HCT116 (cell line): ENCODE results near the gene CHTOP. TPM values are rescaled to one million over a fixed set of nuclear protein-coding genes. Genes with fewer than 3 reads are reported as not detected.

Experiments used
- ATAC-seq: fragments of 200-7000 bp; cut with Tn5 transposase; 2 replicates; pipeline ENCODE4 v1.9.1; 2020; ENCODE audit warnings: mild to moderate bottlenecking, moderate library complexity
- BruUV-seq: library from RNA; stranded (reverse); fragments of 400-500 nt; replicated peaks from 2 replicates; lab custom pipeline; 2021; lab: Mats Ljungman, UMichigan
- CTCF ChIA-PET: fragments of 300-600 bp; sonication (Branson Sonifier 250); formaldehyde crosslinking; loops from one replicate; lab custom pipeline; 2021; ENCODE audit warnings: antibody characterized with exemption; lab: Charles Lee
- POLR2A ChIA-PET: fragments of 300-600, 350-600 bp; sonication (Branson Sonifier 250); formaldehyde crosslinking; loops from one replicate; lab custom pipeline; 2021; ENCODE audit warnings: antibody characterized with exemption; lab: Charles Lee
- RAD21 ChIA-PET, 2 experiments: fragments of 300-600 bp; sonication (Branson Sonifier 250); formaldehyde crosslinking; loops; one replicate each; lab custom pipeline; 2023; ENCODE audit warnings: low total read pairs in 2 of 2; ENCODE audit not compliant: uncharacterized antibody in 2 of 2, unreplicated experiment in 2 of 2, low non-redundant PET in 1 of 2; lab: Charles Lee
- DNase-seq: peaks from one replicate; pipeline ENCODE4 v3.0.0-alpha.2; 2010; ENCODE audit warnings: low read depth, low spot score
- H2AFZ ChIP-seq: fragments of 200-600 bp; shearing (Covaris generic), sonication (generic); 2 replicates; pipeline ENCODE4 v1.6.1; 2017; ENCODE audit warnings: low read depth, mixed run types, mixed read lengths, antibody characterized with exemption, low read length; ENCODE audit not compliant: poor library complexity, severe bottlenecking
- H3K27ac ChIP-seq: 2 replicates; pipeline ENCODE4 v1.5.1; 2012; ENCODE audit warnings: low read depth, low read length
- H3K27me3 ChIP-seq: fragments of 200-600 bp; sonication (generic); 2 replicates; pipeline ENCODE4 v1.6.1; 2016; ENCODE audit warnings: mixed run types, low read length, mixed read lengths; ENCODE audit not compliant: insufficient read depth
- H3K36me3 ChIP-seq, 2 experiments: fragments of 200-500 bp in 1 of 2; fragments of 200-600 bp in 1 of 2; sonication (Bioruptor generic) in 1 of 2; sonication (generic) in 1 of 2; 2 replicates each; pipeline versions ENCODE4 v1.5.1 to v1.6.1; 2014 to 2016; ENCODE audit warnings: low read length in 2 of 2, inconsistent platforms in 1 of 2, mixed read lengths in 1 of 2, mixed run types in 1 of 2; ENCODE audit not compliant: insufficient read depth in 2 of 2, control insufficient read depth in 1 of 2
- H3K4me1 ChIP-seq, 2 experiments: fragments of 200-600 bp in 1 of 2; sonication (generic) in 1 of 2; 2 replicates each; pipeline versions ENCODE4 v1.5.1 to v1.6.1; 2012 to 2017; ENCODE audit warnings: low read length in 2 of 2, inconsistent platforms in 1 of 2, mild to moderate bottlenecking in 1 of 2, mixed read lengths in 1 of 2, mixed run types in 1 of 2, moderate library complexity in 1 of 2; ENCODE audit not compliant: insufficient read depth in 2 of 2, control insufficient read depth in 1 of 2
- H3K4me2 ChIP-seq: fragments of 200-600 bp; sonication (generic); 2 replicates; pipeline ENCODE4 v1.6.1; 2017; ENCODE audit warnings: mixed run types, low read length, mixed read lengths
- H3K4me3 ChIP-seq, 2 experiments: fragments of 200-600 bp in 1 of 2; sonication (generic) in 1 of 2; replicated peaks in 1 of 2; 2 replicates each; pipeline ENCODE4 v1.5.1; 2011 to 2016; ENCODE audit warnings: low read length in 2 of 2, control low read depth in 1 of 2, low read depth in 1 of 2, mild to moderate bottlenecking in 1 of 2, mixed read lengths in 1 of 2, mixed run types in 1 of 2
- H3K79me2 ChIP-seq: fragments of 200-600 bp; sonication (generic); 2 replicates; pipeline ENCODE4 v1.6.1; 2017; ENCODE audit warnings: mild to moderate bottlenecking, mixed run types, low read length, moderate library complexity, mixed read lengths; ENCODE audit not compliant: insufficient read depth
- H3K9ac ChIP-seq: fragments of 200-600 bp; sonication (generic); 2 replicates; pipeline ENCODE4 v1.6.1; 2016; ENCODE audit warnings: low read length, mixed read lengths
- H3K9me2 ChIP-seq: fragments of 200-600 bp; sonication (generic), shearing (Covaris generic); 2 replicates; pipeline ENCODE4 v1.6.1; 2017; ENCODE audit warnings: mixed run types, mild to moderate bottlenecking, moderate library complexity; ENCODE audit not compliant: insufficient read depth
- H3K9me3 ChIP-seq, 2 experiments: fragments of 200-500 bp in 1 of 2; fragments of 200-600 bp in 1 of 2; sonication (Bioruptor generic) in 1 of 2; sonication (generic) in 1 of 2; 2 replicates each; pipeline ENCODE4 v1.6.1; 2014 to 2017; ENCODE audit warnings: low read length in 2 of 2, mixed read lengths in 2 of 2, inconsistent platforms in 1 of 2, low read depth in 1 of 2, mild to moderate bottlenecking in 1 of 2, mixed run types in 1 of 2, moderate library complexity in 1 of 2; ENCODE audit not compliant: control insufficient read depth in 1 of 2, insufficient read depth in 1 of 2
- H4K20me1 ChIP-seq: fragments of 200-600 bp; sonication (generic), shearing (Covaris generic); 2 replicates; pipeline ENCODE4 v1.6.1; 2017; ENCODE audit warnings: mixed run types, mild to moderate bottlenecking, moderate library complexity; ENCODE audit not compliant: insufficient read depth
- EGR1 ChIP-seq: IDR thresholded peaks from 2 replicates; pipeline ENCODE4 v1.6.1; 2012; ENCODE audit warnings: low read depth
- ELF1 ChIP-seq: IDR thresholded peaks from 2 replicates; pipeline ENCODE4 v1.6.1; 2012; ENCODE audit warnings: low read depth, borderline replicate concordance
- EZH2 ChIP-seq: fragments of 200-600 bp; sonication (generic); IDR thresholded peaks from 2 replicates; pipeline ENCODE4 v1.6.1; 2017; ENCODE audit warnings: antibody characterized with exemption, mixed run types
- POLR2AphosphoS5 ChIP-seq: IDR thresholded peaks from 2 replicates; pipeline ENCODE4 v1.6.1; 2011; ENCODE audit warnings: mild to moderate bottlenecking, low read depth, low read length, moderate library complexity
- REST ChIP-seq: IDR thresholded peaks from 2 replicates; pipeline ENCODE4 v1.6.1; 2012; ENCODE audit warnings: low read depth
- SP1 ChIP-seq: IDR thresholded peaks from 2 replicates; pipeline ENCODE4 v1.6.1; 2012; ENCODE audit warnings: low read depth
- SRF ChIP-seq: IDR thresholded peaks from 2 replicates; pipeline ENCODE4 v1.6.1; 2012; ENCODE audit warnings: low read depth
- TCF7L2 ChIP-seq: IDR thresholded peaks from 2 replicates; pipeline ENCODE4 v1.7.0; 2011; ENCODE audit warnings: borderline replicate concordance, inconsistent platforms; ENCODE audit not compliant: insufficient read depth, insufficient read length; ENCODE audit errors: extremely low read depth
- ZBTB33 ChIP-seq: IDR thresholded peaks from 2 replicates; pipeline ENCODE4 v1.6.1; 2011; ENCODE audit warnings: mild to moderate bottlenecking, low read length, moderate library complexity; ENCODE audit not compliant: insufficient replicate concordance; ENCODE audit errors: extremely low read depth
- intact Hi-C: fragments of 100-400 bp; cut with micrococcal nuclease; formaldehyde crosslinking; loops from 2 replicates; pipeline ENCODE4 v1.10.0; 2022
- total RNA-seq: library from RNA; stranded (reverse); gene quantifications from one replicate; pipeline ENCODE4 v1.2.1, GENCODE V29; 2021; ENCODE audit not compliant: unreplicated experiment

Gene CHTOP
- total RNA-seq, 1 experiment from 2014 or later: 110 TPM

- no peak overlapping the region for H3K27ac ChIP-seq
- no peaks in the 10 kb centered on the region for H3K9me2 ChIP-seq
- ChIA-PET POLR2A (interaction anchor here (2.8 kb wide), 1 partner anchor 14 kb away, joined by 12 read pairs; the partner anchor contains the start of gene CHTOP), RAD21 (no interaction called here), CTCF (interaction anchor here (1.5 to 1.6 kb wide), 2 partner anchors 75 to 137 kb away, joined by 4 to 7 read pairs; no protein-coding TSS in a partner anchor)
- no peak for TF ChIP-seq ELF1
- TF ChIP-seq EGR1: no peak
- TF ChIP-seq TCF7L2: no peak
- no peak for TF ChIP-seq REST
- TF ChIP-seq SP1: no peak
- TF ChIP-seq EZH2: no peak
- no peak for TF ChIP-seq SRF
- no peak for TF ChIP-seq ZBTB33
- TF ChIP-seq POLR2AphosphoS5: peak; percentile 49; the same call in 1 of the 2 replicates
- H2AFZ ChIP-seq: no peak overlapping the region
- peaks cover 6% of the 10 kb centered on the region; the same call in 1 of the 2 replicates for H4K20me1 ChIP-seq
- peaks cover 20% of the 10 kb centered on the region; the same call in 1 of the 2 replicates for H3K79me2 ChIP-seq
- H3K4me3 ChIP-seq: no peak overlapping the region
- BruUV-seq: no TSS peak
- H3K36me3 ChIP-seq: peaks cover 28 to 31% of the 10 kb centered on the region in 2 experiments
- H3K4me2 ChIP-seq: no peak overlapping the region
- no peak for DNase-seq
- peak; percentile 21 for ATAC-seq
- peaks cover 0 to 8% of the 10 kb centered on the region in 2 experiments; a peak in 2 of 4 replicates for H3K4me1 ChIP-seq
- intact Hi-C loops: no loop called here
- H3K9me3 ChIP-seq: no peaks in the 10 kb centered on the region
- H3K27me3 ChIP-seq: no peaks in the 10 kb centered on the region
- no peak overlapping the region for H3K9ac ChIP-seq
Measured at GRCh38 chr1:153648000-153648643, 14.3 kb downstream of the CHTOP start.
